Adrenal gland (tissue), 5 donors: ENCODE data around the gene ARHGAP35.

Source experiments
- POLR2A ChIP-seq, 2 donors: fragments of 450-650 bp; IDR thresholded peaks; one replicate each; pipeline ENCODE4 v1.6.1; 2017; ENCODE audit warnings: antibody characterized with exemption in 2 of 2, mild to moderate bottlenecking in 2 of 2, moderate library complexity in 1 of 2
- TF ChIP-seq, protein P1 (sequence below), 6 experiments: fragments of 450-650 bp in 4 of 6; fragments of 200-600 bp in 2 of 6; sonication (generic) in 1 of 6; IDR thresholded peaks; 1 replicate in 5 of 6; 2 replicates in 1 of 6; pipeline versions ENCODE4 v1.5.1 to v1.8.0; 2016 to 2021; ENCODE audit warnings: antibody characterized with exemption in 6 of 6, mild to moderate bottlenecking in 2 of 6, moderate library complexity in 1 of 6
- donor health status: DM: no; HTN: no; CAD: no.

DNA sequence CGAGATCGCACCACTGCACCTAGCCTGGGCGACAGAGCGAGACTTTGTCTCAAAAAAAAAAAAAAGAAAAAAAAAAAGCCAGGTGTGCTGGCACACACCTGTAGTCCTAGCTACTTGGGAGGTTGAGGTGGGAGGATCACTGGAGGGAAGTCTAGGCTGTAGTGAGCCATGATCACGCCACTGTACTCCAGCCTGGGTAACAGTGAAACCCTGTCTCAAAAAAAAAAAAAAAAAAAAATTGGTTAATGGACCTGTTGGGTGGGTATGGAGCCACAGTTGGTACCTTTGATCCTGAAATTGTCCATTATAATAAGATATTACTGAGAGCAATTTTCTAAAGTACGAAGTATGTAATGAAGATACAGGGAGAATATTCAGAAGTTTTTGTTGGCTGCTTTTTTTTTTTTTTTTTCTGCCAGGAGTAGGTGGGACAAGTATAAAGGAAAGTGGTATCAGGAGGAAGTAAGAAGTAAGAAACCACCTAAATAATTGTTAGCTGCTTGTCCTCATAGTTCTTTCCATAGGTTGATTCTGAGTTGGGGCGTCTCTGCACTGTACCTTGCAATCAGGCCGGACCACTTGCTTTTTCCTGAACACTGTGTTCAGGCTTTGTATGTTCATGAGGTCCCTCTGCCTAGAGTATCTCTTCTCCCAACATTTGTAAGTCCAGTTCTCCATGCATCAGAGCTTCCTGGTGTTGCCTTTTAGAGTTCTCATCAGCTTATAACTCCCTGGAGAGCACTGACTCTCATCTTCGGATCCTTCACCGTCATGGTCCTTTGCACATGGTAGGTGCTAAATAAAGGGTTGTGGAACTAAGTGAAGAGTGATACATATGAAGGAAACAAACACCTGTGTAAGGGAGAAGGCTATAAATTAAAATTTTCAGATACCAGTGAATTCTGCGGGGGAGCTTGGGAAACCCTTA is 31.7 kb downstream of the ARHGAP35 start:
- TF ChIP-seq, protein P1, sequence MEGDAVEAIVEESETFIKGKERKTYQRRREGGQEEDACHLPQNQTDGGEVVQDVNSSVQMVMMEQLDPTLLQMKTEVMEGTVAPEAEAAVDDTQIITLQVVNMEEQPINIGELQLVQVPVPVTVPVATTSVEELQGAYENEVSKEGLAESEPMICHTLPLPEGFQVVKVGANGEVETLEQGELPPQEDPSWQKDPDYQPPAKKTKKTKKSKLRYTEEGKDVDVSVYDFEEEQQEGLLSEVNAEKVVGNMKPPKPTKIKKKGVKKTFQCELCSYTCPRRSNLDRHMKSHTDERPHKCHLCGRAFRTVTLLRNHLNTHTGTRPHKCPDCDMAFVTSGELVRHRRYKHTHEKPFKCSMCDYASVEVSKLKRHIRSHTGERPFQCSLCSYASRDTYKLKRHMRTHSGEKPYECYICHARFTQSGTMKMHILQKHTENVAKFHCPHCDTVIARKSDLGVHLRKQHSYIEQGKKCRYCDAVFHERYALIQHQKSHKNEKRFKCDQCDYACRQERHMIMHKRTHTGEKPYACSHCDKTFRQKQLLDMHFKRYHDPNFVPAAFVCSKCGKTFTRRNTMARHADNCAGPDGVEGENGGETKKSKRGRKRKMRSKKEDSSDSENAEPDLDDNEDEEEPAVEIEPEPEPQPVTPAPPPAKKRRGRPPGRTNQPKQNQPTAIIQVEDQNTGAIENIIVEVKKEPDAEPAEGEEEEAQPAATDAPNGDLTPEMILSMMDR (IDR thresholded peaks at IDR 0.05), result no peak
- TF ChIP-seq POLR2A (IDR thresholded peaks at IDR 0.05), result no peak
